D341Med (cell line): Measurements from ENCODE around the gene ABI1.
"Not testable (repeated sequence)": the region's sequence is repeated elsewhere in the genome, so short reads cannot be mapped to it uniquely, and the experiment has no call there.

Experiments
- DNase-seq: peaks from one replicate; pipeline ENCODE4 v3.0.0; 2012; ENCODE audit warnings: low spot score

Gene ABI1

DNA sequence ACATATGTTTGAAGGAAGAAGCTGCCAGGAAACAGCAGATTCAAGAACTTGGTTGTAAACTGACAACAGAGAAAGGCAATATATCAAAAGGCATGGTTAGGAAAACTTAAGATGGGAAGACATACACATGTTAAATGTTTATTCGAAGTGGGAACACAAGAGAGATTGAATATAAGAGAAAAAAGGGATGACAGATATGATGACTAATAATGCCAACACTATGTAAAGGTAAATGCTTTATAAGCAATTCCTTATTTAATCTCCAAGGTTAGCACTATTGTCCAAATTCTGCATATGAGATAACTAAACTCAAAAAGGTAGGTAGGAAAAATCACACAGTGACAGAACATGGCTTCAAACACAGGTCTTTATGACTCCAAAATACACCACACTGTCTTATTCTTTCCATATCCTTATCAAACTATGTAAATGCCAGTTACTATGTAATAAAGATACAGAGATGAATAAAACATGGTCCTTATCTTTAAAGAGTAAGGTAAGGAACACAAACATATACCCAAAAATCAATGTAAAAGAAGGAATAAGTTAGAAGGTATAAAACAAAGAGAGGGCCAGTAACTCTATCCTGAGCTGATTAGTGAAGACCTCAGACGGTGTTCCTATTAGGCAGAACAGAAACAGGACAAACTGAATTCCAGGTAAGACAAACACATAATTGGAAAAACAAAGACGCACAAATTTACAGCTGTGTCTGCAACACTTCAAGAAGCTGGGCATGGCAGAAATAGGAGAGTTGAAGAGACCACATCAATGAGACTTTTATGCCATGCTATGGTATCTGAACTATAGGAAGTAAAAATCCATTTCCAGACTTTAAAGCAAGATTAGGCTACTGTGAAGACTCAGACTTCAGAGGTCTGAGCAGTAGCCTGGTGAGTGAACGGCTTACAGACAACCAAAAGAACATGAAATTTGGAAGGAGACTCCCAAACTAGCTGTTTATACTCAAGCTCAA is 56.1 kb downstream of the ABI1 start:
- DNase-seq = no peak

DNA sequence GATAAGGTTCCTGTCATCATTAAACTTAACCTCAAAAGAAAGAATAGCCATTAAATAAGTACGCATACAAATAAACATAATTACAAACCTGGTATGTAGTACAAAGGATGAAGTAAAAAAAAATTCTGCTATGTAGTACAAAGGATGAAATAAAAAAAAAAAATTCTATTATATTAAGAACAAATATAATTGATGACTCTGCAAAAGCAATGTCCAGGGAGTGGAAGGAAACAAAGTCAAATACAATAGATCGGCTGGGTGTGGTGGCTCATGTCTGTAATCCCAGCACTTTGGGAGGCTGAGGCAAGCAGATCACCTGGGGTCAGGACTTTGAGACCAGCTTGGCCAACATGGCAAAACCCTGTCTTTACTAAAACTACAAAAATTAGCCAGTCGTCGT is 56.9 kb downstream of the ABI1 start:
- DNase-seq = no peak

DNA sequence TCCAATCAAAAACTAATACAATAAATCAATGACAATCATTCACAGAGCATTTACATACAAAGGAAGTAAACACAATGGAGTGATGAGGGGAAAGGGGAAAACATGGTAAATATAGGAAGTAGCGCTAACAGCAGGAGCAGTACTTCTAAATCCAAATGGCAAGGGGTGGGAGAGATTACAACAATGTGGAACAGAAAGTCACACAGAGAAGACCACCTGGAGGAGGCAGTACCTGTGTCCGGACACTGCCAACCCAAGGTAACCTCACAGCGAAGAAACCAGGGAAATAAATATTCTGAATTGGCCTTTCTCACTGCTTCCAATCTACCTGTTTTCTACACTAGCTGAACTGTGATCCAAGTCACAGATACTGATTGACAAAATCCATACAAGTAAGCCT is 58.2 kb downstream of the ABI1 start:
- DNase-seq = no peak

DNA sequence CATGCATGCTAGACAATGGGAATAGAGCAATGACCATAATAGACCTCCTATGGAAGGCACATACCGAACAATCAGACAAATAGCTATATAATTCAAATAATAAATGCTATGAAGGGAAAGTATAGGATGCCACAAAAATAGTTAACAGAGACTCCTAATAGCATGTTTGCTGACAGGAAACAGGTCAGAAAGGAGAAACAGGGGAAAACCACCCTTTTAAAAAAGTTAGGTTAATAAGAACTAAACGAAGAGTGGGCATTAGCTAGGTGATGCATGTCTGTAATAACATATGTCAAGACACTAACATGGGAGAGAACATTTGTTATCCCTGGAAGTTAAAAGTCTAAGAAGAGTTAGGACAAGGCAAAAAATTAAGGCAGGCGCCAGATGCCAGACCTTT is 58.9 kb downstream of the ABI1 start:
- DNase-seq = no peak

DNA sequence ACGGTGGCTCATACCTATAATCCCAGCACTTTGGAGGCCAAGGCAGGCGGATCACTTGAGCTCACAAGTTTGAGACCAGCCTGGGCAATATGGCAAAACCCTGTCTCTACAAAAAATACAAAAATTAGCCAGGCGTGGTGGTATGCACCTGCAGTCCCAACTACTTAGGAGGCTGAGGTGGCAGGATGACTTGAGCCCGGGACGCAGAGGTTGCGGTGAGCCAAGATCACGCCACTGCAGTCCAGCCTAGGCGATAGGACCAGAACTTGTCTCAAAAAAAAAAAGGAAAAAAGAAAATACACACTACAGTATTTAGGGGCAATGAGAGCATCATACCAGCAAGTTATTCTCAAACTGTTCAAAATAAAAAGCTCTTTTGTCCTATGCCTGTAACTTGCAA is 59.5 kb downstream of the ABI1 start:
- DNase-seq = no peak

DNA sequence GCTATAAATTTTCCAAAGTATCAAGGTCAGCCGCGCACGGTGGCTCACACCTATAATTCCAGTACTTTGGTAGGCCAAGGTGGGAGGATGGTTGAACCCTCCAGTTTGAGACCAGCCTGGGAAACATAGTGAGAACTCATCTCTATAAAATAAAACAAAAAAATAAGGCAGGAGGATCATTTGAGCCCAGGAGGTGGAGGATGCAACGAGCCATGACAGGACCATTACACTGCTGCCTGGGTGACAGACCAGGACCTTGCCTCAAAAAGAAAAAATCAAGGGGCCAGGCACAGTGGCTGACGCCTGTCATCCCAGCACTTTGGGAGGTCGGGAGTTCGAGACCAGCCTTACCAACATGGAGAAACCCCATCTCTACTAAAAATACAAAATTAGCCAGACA is 60.3 kb downstream of the ABI1 start:
- no peak for DNase-seq

DNA sequence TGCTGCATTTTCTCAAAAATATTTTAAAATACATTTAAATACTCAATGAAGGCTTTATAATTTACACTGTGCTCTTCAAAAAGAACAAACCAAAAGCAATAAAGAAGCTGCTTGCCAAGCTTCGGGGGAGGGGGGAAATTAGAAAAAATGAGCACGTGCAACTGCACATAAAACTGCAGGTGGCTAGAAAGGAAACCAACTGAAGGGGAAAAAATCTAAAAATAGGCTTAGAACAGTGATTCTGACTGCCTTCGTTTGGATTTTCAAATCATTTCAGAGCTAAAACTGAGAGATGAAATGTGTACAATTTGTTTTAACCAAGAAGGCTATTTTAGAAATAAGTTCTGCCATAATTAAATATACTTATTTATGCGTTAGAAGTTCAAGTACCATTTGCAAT is 61.4 kb downstream of the ABI1 start:
- DNase-seq = no peak

DNA sequence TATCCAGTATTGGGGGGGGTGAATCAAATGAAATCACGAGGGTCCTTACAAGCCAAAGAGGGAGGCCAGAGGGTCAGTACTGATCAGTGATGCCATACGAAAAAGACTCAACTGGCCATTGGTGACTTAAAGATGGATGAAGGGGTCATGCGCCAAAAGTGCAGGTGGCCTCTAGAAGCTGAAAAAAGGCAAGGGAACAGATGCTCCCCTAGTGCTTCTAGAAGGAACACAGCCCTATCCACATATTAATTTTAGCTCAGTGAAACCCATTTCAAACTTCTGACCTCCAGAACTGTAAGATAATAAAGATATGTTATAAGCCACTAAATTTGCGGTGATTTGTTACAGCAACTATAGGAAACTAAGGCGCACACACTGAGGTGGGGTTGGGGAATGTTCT is 62.5 kb downstream of the ABI1 start:
- no peak for DNase-seq

DNA sequence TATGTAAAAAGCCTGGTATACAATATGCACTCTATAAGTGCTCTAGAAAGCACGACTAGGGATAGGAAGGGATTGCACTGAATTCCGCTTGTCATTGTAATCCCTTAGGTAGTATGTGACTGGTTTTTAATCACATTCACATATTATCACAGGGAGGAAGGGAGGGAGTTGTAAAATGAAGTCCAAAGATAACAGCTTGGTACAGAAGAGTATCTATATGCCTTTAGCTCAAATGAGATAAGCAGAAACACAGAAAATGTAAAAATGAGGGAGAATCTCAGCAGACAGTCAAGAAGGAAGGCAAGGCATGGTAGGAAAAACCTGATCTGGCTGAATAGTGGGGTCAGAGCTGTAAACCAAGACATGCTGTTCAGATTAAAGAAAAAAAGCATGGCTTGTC is 63.4 kb downstream of the ABI1 start:
- DNase-seq = no peak

DNA sequence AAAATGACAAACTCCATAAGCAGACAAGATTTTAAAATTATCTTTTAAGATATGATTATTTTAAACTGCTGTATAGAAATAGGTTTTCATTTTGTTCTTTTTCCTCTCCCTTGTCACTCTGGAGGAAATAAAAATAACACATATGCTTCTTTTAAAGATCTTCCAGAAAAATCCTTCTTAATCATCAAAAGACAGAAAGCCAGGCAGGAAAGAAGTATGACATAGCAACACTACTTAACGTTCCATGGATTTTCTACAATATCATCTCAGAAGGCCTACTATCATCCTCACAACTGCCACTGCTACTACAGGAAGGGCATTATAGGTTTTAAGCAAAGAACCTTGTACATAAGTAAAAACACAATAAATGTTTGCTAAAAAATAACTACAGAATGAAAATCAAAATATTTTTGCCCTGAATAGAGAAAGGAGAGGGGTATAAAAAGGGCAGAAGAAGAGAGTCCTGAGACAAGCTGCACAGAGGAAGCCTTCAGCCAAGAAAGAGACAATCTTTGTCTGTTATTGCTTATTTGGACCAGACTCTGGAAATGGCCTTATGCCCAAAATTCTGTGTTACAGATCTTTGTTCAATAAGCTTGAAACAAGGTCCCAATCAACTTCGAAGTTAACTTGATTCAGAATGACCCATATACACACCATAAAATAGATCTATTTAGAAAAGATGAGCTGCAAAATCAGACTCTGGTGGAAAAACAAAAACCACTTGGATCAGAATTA is 67.8 kb downstream of the ABI1 start:
- DNase-seq = no peak

DNA sequence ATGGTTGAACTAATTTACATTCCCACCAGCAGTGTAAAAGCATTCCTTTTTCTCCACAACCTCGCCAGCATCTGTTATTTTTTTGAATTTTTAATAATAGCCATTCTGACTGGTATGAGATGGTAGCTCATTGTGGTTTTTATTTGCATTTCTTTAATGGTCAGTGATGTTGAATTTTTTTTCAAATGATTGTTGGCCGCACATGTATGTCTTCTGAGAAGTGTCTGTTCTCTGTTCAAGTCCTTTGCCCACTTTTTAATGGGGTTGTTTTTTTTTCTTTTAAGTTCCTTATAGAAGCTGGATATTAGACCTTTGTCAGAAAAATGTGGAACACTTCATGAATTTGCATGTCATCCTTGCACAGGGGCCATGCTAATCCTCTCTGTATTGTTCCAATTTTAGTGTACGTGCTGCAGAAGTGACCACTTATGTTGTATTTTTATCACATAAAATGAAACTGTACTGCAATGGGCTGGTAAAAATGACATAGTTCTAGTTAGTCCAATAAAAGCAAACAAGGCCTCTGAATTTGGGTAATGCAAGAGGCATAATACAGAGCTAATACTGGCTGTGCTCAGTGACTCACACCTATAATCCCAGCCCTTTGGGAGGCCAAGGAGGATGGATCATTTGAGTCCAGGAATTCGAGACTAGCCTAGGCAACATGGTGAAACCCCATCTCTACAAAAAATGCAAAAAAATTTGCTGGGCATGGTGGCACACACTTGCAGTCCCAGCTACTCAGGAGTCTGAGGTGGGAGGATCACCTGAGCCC is 70.3 kb downstream of the ABI1 start:
- DNase-seq = no peak

DNA sequence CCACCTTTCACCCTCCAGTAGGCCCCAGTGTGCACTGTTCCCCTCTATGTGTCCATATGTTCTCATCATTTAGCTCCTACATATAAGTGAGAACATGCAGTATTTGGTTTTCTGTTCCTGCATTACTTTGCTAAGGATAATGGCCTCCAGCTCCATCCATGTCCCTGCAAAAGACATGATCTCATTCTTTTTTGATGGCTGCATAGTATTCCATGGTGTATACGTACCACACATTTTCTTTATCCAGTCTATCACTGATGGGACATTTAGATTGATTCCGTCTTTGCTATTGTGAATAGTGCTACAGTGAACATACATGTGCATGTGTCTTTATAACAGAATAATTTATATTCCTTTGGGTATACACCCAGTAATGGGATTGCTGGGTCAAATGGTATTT is 71.0 kb downstream of the ABI1 start:
- DNase-seq = not testable (repeated sequence)

DNA sequence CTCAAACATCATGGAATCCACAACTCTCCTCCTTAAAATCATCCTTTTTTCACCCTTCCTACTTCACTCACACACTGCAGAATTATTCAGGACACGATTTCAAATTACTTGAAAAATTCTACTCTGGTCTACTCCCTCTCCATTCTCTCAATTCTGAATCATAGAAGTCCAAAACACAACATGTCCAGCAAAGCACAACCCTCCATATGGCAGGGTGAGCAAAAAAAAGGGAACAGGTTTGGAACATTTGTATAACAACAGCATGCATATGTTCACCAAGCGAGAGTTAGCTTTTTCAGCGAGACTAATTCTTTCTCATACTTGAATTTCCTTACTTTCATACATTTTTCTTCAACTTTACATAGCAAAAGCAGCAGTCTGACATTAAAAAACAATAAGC is 73.4 kb downstream of the ABI1 start:
- DNase-seq = no peak

DNA sequence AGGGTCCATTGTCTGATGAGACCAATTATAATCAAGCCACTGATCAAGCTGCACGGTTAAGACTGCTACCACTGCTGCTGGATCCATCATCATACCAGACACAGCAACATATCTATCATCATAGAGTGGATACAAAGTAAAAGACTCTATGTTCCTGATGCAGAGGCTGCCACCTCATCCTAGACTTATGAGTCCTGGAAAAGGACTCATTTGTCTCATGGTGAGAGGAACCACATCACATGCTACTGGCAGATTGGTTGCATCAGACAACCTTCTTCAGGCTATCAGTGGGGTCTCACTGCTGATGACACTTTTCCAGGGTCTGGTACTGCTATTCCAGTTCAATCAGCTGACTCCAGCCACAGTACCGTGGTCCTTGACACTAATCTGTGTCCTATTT is 79.0 kb downstream of the ABI1 start:
- no peak for DNase-seq

DNA sequence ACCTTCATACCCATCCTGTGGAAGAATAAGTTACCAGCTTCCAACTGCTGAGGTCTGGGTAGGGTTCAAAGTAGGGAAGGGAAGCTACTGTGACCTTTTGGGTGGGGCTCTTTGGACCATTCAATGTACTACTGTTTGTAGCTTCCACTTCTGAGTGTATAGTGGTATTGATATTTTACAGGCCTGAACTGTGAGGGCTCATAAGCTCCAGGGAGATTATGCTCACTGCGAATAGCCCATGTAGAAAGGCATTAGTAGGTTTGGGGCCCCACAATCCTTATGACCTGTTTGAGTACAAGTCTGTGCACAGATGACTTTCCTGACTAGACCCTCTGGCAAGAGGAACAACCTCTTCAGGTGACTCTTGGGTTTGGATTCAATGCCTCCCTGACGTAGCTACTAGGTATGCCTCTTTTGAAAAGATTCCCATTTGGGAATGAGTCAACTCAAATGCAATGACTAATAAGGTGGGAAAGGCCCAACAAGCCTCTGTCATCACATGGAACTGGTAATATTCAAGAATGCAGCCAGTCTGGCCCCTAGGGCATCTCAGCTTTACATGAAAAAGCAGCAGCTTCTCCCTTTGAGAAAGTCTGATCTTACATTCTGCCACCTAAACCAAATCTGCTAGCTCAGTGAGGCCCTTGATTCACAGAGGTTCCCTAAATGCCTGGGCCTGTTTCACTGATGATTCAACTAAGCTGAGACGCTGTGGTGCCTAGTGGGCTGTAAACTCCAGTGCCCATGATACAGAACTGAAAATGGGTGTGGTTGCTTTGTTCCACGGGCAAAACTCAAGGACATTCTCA is 79.8 kb downstream of the ABI1 start:
- DNase-seq = no peak

DNA sequence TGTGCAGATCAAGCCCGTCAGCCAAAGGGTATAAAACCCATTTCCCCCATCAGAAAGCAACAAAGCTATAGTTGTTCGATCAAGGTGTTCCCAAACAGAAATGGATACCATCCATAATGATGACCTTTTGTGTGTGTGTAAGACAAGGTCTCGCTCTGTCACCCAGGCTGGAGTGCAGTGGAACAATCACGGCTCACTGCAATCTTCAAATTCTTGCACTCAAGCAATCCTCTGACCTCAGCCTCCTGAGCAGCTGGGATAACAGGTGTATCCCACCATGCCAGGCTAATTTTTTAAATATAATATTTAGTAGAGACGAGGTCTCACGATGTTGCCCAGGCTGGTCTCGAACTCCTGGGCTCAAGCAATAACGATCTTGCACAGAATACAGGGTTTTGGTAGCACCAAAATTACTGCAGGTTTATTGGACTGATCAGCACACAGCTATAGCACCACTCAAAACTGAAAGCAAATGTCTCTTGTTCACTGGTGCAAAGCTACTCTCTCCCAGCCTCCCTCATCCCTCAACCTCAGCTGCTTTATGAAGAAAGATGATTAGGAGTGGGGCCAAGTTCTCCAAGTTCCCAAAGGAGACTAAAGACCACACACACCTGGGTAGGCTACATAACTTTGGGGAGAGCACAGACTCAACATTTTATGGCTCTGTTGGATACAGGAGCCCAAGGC is 80.5 kb downstream of the ABI1 start:
- DNase-seq = no peak

DNA sequence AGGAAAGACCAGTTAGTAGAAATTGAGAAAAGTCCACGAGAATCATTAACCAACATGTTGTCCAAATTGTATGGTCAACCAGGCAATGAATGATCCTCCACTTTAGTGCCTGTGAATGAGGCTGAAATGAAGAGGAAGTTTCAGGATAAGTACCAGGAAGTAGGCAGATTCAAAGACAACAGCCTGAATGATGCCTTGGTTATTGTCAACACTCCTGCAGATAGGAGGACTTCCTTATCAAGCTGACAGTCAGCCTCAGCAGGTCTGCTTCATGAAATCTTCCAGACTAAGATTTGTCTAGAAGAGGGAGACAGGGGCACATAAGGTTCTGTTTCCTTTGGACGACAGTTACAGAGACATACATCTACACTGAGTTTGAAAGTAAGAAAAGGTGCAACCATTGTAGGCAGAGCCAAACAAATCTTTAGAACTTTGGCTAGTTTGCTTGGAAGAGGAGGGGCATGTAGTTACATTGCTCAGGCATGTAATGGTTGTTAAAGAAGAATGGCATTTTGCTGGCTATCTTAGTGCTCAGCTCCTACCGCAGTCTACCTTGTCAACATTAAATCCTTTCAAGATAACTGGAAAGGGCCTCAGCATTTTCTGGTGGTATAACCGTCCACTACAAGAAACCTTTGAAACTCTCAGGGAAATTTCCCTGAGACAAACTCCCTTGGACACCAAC is 81.4 kb downstream of the ABI1 start:
- no peak for DNase-seq

DNA sequence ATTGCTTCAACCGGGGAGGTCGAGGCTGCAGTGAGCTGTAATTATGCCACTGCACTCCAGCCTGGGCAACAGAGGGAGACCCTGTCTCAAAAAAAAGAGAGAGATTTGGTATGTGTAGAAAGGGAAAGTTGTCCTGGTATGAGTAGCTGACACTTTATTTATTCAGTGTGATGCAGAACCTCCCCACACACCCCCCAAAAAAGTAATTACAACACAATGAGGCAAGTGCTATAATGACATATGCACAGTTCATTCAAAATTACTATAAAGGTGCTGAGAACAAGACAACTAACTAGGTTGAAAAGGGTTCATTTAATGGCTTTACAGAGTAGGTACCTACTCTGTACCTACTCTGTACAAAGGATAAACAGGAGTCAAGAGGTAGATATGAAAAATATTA is 83.1 kb downstream of the ABI1 start:
- no peak for DNase-seq

DNA sequence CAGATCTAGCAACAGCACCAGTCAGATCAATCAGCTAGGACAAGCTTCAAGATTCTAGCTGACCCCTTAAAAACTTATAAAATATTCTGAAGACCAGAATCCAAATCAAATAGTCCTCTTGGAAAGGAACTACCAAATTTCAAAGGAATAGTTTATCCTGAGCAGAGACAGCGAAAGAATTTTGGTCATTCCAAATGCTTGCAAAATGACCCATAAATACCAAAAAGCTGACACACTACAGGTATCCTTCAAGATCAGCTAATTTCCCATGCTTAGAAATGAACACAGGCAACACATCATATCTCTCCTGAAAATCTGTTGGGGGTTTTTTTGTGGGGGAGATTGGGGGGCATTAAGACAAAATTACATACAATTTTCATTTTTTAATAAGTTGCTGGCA is 84.5 kb downstream of the ABI1 start:
- DNase-seq = no peak

DNA sequence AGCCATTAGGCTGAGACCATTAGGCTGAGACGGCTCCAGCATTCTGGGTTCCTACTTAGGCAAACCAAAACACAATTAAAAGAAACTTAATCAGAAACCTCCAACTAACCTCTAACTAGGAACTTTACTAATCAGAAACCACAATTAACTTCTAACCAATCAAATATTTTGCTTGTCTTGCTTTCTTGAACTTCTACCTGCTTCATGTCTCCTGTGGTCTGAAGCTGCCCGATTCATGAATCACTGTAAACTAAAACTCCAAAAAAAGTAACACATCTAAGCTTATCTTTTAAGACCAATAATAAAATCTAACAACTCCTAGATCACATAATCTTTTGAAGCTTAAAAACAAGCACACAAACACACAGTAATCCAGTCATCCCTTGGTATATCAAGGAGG is 87.1 kb downstream of the ABI1 start:
- DNase-seq = no peak

DNA sequence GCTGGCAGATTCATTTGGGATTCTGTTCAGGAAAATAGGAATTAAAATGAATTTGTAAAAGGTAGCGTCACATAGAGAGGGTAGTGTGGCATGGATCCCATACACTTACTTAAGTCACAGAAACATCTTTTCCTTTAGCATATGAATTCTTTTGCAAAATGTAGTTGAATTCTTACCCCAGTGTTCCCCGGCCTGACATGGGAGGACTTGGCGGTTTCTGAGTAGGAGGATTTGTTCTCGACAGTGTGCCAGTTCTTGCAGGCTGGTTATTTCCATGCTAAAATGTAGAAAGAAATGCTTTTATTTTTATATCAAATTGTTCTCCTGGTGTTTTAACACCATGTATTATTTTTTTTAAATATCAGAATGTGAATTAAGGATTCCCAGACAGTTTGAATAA is 90.7 kb downstream of the ABI1 start:
- no peak for DNase-seq
